Hepatocyte (in vitro differentiated cells): ENCODE measurements around the gene ZNF648. TPM values are rescaled to one million over a fixed set of nuclear protein-coding genes. Genes with fewer than 3 reads are reported as not detected.
A peak's percentile ranks its signal among the peaks of the same experiment; 100 is the strongest.

Experiments used
- DNase-seq: peaks from one replicate; pipeline ENCODE4 v3.0.0-alpha.2; 2016; ENCODE audit warnings: low spot score
- H2AFZ ChIP-seq: fragments of 200-600 bp; sonication (generic); 2 replicates; pipeline ENCODE4 v1.6.0; 2016; ENCODE audit warnings: antibody characterized with exemption, mild to moderate bottlenecking
- H3K27ac ChIP-seq: fragments of 200-600 bp; sonication (generic); 2 replicates; pipeline ENCODE4 v1.5.1; 2016; ENCODE audit warnings: mild to moderate bottlenecking
- H3K27me3 ChIP-seq: fragments of 200-600 bp; sonication (generic); 2 replicates; pipeline ENCODE4 v1.6.1; 2016
- H3K36me3 ChIP-seq: fragments of 200-600 bp; sonication (generic); replicated peaks from 2 replicates; pipeline ENCODE4 v1.5.1; 2016; ENCODE audit warnings: low read depth; ENCODE audit not compliant: insufficient read depth
- H3K4me1 ChIP-seq: fragments of 200-600 bp; sonication (generic); 2 replicates; pipeline ENCODE4 v1.5.1; 2016; ENCODE audit warnings: mild to moderate bottlenecking, moderate library complexity; ENCODE audit not compliant: insufficient read depth
- H3K4me2 ChIP-seq: fragments of 200-600 bp; sonication (generic); 2 replicates; pipeline ENCODE4 v1.6.0; 2016
- H3K4me3 ChIP-seq: fragments of 200-600 bp; sonication (generic); 2 replicates; pipeline ENCODE4 v1.5.1; 2016; ENCODE audit warnings: mild to moderate bottlenecking
- H3K79me2 ChIP-seq: fragments of 200-600 bp; sonication (generic); 2 replicates; pipeline ENCODE4 v1.6.0; 2017; ENCODE audit warnings: mild to moderate bottlenecking
- H3K9me2 ChIP-seq: fragments of 200-600 bp; sonication (generic); replicated peaks from 2 replicates; pipeline ENCODE4 v1.6.0; 2017; ENCODE audit warnings: mild to moderate bottlenecking; ENCODE audit not compliant: insufficient read depth
- H3K9me3 ChIP-seq: fragments of 200-600 bp; sonication (generic); 2 replicates; pipeline ENCODE4 v1.5.1; 2016; ENCODE audit warnings: low read depth, mild to moderate bottlenecking
- H4K20me1 ChIP-seq: fragments of 200-600 bp; sonication (generic); 2 replicates; pipeline ENCODE4 v1.6.0; 2016; ENCODE audit warnings: mild to moderate bottlenecking; ENCODE audit not compliant: insufficient read depth, poor library complexity, severe bottlenecking
- EZH2 ChIP-seq: fragments of 200-600 bp; sonication (generic); IDR thresholded peaks from 2 replicates; pipeline ENCODE4 v1.6.1; 2016; ENCODE audit warnings: antibody characterized with exemption, mild to moderate bottlenecking, borderline replicate concordance
- EZH2phosphoT487 ChIP-seq: fragments of 200-600 bp; sonication (generic); IDR thresholded peaks from one replicate; pipeline ENCODE4 v1.6.1; 2018; ENCODE audit warnings: antibody characterized with exemption, mild to moderate bottlenecking, low read depth, moderate library complexity; ENCODE audit not compliant: unreplicated experiment, severe bottlenecking
- whole genome bisulfite sequencing: methylation state at CpG from one replicate; pipeline ENCODE4 v1.1.6; 2016; ENCODE audit warnings: low lambda C conversion rate; ENCODE audit errors: missing lambda C conversion rate; 5-methylcytosine and 5-hydroxymethylcytosine counted together
- polyA plus RNA-seq: library from polyadenylated mRNA; unstranded; fragments of >200 nt; fragmentation: Nextera tagmentation; extraction: Ambion mirVana; gene quantifications from 2 replicates; pipeline ENCODE4 v1.2.1, GENCODE V29; 2016
- total RNA-seq: library from RNA; depleted of rRNA; stranded (reverse); fragments of >200 nt; gene quantifications from 2 replicates; pipeline ENCODE4 v1.2.3, GENCODE V29; 2014
- TF ChIP-seq, protein P1 (sequence below): fragments of 200-600 bp; sonication (generic); IDR thresholded peaks from 2 replicates; pipeline ENCODE4 v1.5.1; 2016; ENCODE audit warnings: antibody characterized with exemption, mild to moderate bottlenecking; ENCODE audit not compliant: poor library complexity

The ZNF648 gene
- total and polyA plus RNA-seq, 2 experiments from 2014 or later: 0.23 TPM; not detected in 1

GRCh38 chr1:182085726-182086125 lies 24.2 kb upstream of the ZNF648 start:
- Histone ChIP-seq H2AFZ (no peak overlapping the region), H3K4me2 (no peak overlapping the region), H3K9me2 (no peaks in the 10 kb centered on the region), H3K9me3 (no peaks in the 10 kb centered on the region), H3K27ac (no peak overlapping the region), H3K27me3 (no peaks in the 10 kb centered on the region), H4K20me1 (no peaks in the 10 kb centered on the region), H3K36me3 (no peaks in the 10 kb centered on the region), H3K4me1 (peaks cover 8% of the 10 kb centered on the region), H3K4me3 (no peak overlapping the region), H3K79me2 (no peaks in the 10 kb centered on the region)
- no peak for DNase-seq
- WGBS: 100% methylated on average over 6 of the region's 6 CpGs
- no peak for TF ChIP-seq EZH2
- TF ChIP-seq EZH2phosphoT487: no peak
- TF ChIP-seq, protein P1, sequence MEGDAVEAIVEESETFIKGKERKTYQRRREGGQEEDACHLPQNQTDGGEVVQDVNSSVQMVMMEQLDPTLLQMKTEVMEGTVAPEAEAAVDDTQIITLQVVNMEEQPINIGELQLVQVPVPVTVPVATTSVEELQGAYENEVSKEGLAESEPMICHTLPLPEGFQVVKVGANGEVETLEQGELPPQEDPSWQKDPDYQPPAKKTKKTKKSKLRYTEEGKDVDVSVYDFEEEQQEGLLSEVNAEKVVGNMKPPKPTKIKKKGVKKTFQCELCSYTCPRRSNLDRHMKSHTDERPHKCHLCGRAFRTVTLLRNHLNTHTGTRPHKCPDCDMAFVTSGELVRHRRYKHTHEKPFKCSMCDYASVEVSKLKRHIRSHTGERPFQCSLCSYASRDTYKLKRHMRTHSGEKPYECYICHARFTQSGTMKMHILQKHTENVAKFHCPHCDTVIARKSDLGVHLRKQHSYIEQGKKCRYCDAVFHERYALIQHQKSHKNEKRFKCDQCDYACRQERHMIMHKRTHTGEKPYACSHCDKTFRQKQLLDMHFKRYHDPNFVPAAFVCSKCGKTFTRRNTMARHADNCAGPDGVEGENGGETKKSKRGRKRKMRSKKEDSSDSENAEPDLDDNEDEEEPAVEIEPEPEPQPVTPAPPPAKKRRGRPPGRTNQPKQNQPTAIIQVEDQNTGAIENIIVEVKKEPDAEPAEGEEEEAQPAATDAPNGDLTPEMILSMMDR: no peak

GRCh38 chr1:182084487-182085316 lies 23.2 kb upstream of the ZNF648 start:
- Histone ChIP-seq H3K4me3 (no peak overlapping the region), H3K9me3 (no peaks in the 10 kb centered on the region), H3K27ac (peak overlapping the region; percentile 32), H3K79me2 (no peaks in the 10 kb centered on the region), H4K20me1 (no peaks in the 10 kb centered on the region), H3K4me1 (peaks cover 8% of the 10 kb centered on the region), H3K9me2 (no peaks in the 10 kb centered on the region), H3K4me2 (peak overlapping the region; percentile 43), H3K36me3 (no peaks in the 10 kb centered on the region), H3K27me3 (no peaks in the 10 kb centered on the region), H2AFZ (peak overlapping the region; percentile 0)
- TF ChIP-seq, protein P1: peak; percentile 93
- no peak for TF ChIP-seq EZH2phosphoT487
- 15% methylated on average over 8 of the region's 8 CpGs for WGBS
- peak; percentile 93 for DNase-seq

DNA sequence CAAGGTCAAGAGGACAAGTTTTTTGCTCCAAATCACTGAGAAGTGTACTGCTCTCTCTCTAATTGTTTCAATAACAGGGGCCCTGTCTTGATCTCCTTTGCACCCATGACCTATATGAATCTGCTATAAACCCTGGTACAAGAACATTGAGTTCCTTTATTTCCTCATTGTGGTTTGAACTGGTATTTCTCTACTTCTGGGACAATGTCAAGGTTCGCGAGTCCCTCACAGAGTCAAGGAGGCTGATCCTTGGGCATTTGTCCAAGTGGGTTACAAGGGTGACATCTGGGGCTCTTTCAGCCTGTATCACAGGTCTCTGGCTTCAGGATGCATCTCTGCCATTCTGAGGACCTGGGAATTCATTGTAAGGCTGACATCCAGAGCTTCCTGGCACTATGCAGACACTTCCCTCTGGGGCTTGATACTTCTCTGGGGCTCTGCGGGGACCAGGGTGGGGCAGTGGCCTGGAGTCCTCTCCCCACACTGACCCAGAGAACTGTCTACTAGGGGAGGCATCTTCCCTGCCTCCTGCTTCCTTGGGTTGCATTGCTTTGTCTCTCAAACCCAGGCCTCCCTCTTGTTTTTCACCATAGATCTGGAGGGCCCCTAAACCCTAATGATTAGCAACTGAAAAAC lies 22.5 kb upstream of the ZNF648 start:
- no peaks in the 10 kb centered on the region for H3K79me2 ChIP-seq
- no peaks in the 10 kb centered on the region for H3K9me3 ChIP-seq
- no peak overlapping the region for H3K4me2 ChIP-seq
- TF ChIP-seq EZH2phosphoT487 (no peak), EZH2 (no peak)
- TF ChIP-seq, protein P1: no peak
- WGBS: 86% methylated on average over 3 of the region's 3 CpGs
- no peak for DNase-seq
- no peak overlapping the region for H3K4me3 ChIP-seq
- no peak overlapping the region for H3K27ac ChIP-seq
- no peaks in the 10 kb centered on the region for H4K20me1 ChIP-seq
- no peaks in the 10 kb centered on the region for H3K9me2 ChIP-seq
- no peaks in the 10 kb centered on the region for H3K36me3 ChIP-seq
- no peak overlapping the region for H2AFZ ChIP-seq
- no peaks in the 10 kb centered on the region for H3K27me3 ChIP-seq
- peaks cover 8% of the 10 kb centered on the region for H3K4me1 ChIP-seq
